HFFc6 (cell line): Measurements from ENCODE around the gene POLR1G. TPM values are rescaled to one million over a fixed set of nuclear protein-coding genes. Genes with fewer than 3 reads are reported as not detected.
A peak's percentile ranks its signal among the peaks of the same experiment; 100 is the strongest.

Experiments used
- DNase-seq: peaks from one replicate; pipeline ENCODE4 v3.0.0-alpha.2; 2018
- H3K27ac Mint-ChIP-seq: 2 replicates; pipeline ENCODE4 v1.8.0; 2020; ENCODE audit warnings: mild to moderate bottlenecking, mixed read lengths
- H3K27me3 Mint-ChIP-seq: 2 replicates; pipeline ENCODE4 v1.8.0; 2021; ENCODE audit warnings: mild to moderate bottlenecking, moderate library complexity, mixed read lengths; ENCODE audit not compliant: insufficient read depth
- H3K36me3 Mint-ChIP-seq: 2 replicates; pipeline ENCODE4 v1.8.0; 2021; ENCODE audit warnings: low read depth, mixed read lengths
- H3K4me1 Mint-ChIP-seq: 2 replicates; pipeline ENCODE4 v1.8.0; 2020; ENCODE audit warnings: low read depth, mixed read lengths
- H3K4me3 Mint-ChIP-seq: 2 replicates; pipeline ENCODE4 v1.8.0; 2020; ENCODE audit warnings: mild to moderate bottlenecking, moderate library complexity, mixed read lengths
- H3K9me3 Mint-ChIP-seq: 2 replicates; pipeline ENCODE4 v1.8.0; 2020; ENCODE audit warnings: mild to moderate bottlenecking, mixed read lengths
- total RNA-seq, 6 experiments: library from RNA; stranded (reverse); fragmentation: NEBNext Ultra II Directional; extraction: Animal tissue kit (Norgen Biotek cat#: 25700); gene quantifications; 2 replicates in 1 of 6; 3 replicates in 5 of 6; pipeline ENCODE4 v1.2.3, GENCODE V29; 2021
- TF ChIP-seq, protein P1 (sequence below): fragments of 200-600 bp; sonication (generic); IDR thresholded peaks from 2 replicates; pipeline ENCODE4 v1.5.0; 2021; ENCODE audit warnings: antibody characterized with exemption, mild to moderate bottlenecking

POLR1G gene
- total RNA-seq, 6 experiments from 2014 or later: 13.7 to 25.8 (median 15.1) TPM

DNA sequence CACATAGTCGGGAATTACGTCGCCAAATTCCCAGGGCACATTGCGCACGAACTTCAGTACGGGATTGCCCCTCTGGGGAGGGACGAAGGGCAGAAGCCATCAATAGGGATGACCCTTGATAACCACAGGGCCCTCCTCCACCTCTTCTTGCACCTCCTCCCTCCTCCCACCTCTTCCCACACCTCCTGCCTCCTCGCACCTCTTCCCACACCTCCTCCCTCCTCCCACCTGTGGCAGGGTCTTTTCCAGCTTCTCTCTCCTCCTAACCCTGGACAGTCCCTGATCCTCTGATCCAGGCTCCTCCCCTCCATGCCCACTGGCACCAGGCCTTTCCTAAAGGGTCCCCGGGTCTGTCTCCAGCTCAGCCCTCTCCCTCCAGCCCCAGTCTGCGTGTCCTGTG lies 13.9 kb downstream of the POLR1G start:
- H3K36me3 Mint-ChIP-seq: peaks cover 39% of the 10 kb centered on the region
- DNase-seq: no peak
- peaks cover 47% of the 10 kb centered on the region for H3K4me1 Mint-ChIP-seq
- H3K4me3 Mint-ChIP-seq: no peak overlapping the region
- peaks cover 6% of the 10 kb centered on the region for H3K27me3 Mint-ChIP-seq
- no peaks in the 10 kb centered on the region for H3K9me3 Mint-ChIP-seq
- TF ChIP-seq, protein P1, sequence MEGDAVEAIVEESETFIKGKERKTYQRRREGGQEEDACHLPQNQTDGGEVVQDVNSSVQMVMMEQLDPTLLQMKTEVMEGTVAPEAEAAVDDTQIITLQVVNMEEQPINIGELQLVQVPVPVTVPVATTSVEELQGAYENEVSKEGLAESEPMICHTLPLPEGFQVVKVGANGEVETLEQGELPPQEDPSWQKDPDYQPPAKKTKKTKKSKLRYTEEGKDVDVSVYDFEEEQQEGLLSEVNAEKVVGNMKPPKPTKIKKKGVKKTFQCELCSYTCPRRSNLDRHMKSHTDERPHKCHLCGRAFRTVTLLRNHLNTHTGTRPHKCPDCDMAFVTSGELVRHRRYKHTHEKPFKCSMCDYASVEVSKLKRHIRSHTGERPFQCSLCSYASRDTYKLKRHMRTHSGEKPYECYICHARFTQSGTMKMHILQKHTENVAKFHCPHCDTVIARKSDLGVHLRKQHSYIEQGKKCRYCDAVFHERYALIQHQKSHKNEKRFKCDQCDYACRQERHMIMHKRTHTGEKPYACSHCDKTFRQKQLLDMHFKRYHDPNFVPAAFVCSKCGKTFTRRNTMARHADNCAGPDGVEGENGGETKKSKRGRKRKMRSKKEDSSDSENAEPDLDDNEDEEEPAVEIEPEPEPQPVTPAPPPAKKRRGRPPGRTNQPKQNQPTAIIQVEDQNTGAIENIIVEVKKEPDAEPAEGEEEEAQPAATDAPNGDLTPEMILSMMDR: no peak
- H3K27ac Mint-ChIP-seq: no peak overlapping the region

DNA sequence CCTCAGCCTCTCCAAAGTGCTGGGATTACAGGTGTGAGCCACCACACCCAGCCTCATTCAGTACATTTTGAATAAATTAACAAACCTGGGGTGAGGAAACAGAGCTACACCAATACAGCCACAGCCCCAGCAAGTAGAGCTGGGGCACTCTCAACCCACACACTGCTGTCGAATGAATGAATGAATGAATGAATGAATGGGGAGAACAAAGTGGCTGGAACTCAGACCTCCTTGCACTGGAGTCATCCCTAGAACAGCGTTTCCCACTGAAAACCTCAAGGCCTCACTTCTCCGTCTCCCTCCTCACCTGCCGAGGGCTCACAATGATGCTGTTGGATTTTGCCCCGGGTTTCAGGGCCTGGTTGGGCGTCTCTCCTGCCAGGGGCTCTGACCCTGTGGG lies 14.4 kb downstream of the POLR1G start:
- Mint-ChIP-seq H3K36me3 (peaks cover 34% of the 10 kb centered on the region), H3K4me1 (peaks cover 48% of the 10 kb centered on the region), H3K4me3 (no peak overlapping the region), H3K9me3 (no peaks in the 10 kb centered on the region), H3K27me3 (peaks cover 6% of the 10 kb centered on the region), H3K27ac (peak overlapping the region; percentile 53; the same call in 1 of the 2 replicates)
- DNase-seq: no peak
- TF ChIP-seq, protein P1: no peak

DNA sequence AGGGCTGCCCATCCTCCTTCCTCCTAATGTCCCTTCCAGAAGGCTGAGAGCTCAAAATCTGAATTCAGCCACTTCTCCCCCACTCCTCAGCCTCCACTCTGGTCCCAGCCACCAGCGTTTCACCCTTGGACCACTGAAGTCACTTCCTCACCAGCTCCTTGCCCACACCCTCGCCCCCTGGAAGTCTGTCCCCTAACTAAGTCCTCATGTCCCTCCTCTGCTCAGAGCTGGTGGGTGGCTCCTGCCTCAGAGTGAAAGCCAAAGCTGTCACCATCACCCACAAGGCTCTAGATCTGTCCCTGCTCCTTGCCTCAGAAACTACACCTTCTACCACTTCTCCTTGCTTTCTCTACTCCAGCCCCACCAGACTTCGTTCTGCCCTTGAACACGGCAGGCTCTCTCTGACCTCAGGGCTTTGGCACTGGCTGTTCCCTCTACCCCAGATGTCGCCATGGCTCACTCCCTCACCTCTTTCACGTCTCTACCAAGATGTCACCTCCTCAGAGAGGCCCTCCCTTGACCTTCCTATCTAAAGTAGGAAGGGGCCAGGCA lies 15.6 kb downstream of the POLR1G start:
- H3K4me1 Mint-ChIP-seq: peaks cover 48% of the 10 kb centered on the region
- no peak for DNase-seq
- H3K9me3 Mint-ChIP-seq: no peaks in the 10 kb centered on the region
- TF ChIP-seq, protein P1: no peak
- peaks cover 6% of the 10 kb centered on the region for H3K27me3 Mint-ChIP-seq
- peaks cover 25% of the 10 kb centered on the region for H3K36me3 Mint-ChIP-seq
- peak overlapping the region; percentile 97 for H3K4me3 Mint-ChIP-seq
- peak overlapping the region; percentile 60 for H3K27ac Mint-ChIP-seq

DNA sequence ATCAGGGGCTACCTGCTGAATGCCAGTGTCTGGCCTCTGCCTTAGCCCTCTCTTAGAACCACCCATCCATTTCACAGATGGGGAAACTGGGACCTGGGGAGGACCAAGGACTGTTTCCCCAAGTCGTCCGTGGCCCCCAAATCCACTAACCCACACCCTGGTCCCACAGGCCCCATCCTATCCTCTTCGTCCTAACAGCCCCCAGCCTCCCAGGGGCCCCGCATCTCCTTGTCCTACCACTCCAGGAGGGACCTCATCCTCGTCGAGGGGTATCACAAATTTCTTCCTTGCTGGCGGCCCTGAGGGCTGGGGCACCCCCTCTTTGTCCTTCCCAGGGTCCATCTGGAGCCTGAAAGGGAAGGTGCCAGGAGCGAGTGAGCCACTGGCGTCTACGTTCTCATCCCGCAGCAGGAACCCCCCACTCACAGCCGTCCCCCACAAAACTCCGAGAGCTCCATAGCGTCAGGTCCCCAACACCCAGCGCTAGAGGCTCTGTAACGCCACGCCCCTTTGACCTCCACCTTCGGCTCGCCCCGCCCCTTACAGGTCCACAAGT lies 16.7 kb downstream of the POLR1G start:
- H3K4me3 Mint-ChIP-seq: peak overlapping the region; percentile 97
- peaks cover 20% of the 10 kb centered on the region for H3K36me3 Mint-ChIP-seq
- H3K27me3 Mint-ChIP-seq: peaks cover 6% of the 10 kb centered on the region
- TF ChIP-seq, protein P1: no peak
- peaks cover 59% of the 10 kb centered on the region for H3K4me1 Mint-ChIP-seq
- DNase-seq: no peak
- H3K27ac Mint-ChIP-seq: peak overlapping the region; percentile 99
- H3K9me3 Mint-ChIP-seq: no peaks in the 10 kb centered on the region

DNA sequence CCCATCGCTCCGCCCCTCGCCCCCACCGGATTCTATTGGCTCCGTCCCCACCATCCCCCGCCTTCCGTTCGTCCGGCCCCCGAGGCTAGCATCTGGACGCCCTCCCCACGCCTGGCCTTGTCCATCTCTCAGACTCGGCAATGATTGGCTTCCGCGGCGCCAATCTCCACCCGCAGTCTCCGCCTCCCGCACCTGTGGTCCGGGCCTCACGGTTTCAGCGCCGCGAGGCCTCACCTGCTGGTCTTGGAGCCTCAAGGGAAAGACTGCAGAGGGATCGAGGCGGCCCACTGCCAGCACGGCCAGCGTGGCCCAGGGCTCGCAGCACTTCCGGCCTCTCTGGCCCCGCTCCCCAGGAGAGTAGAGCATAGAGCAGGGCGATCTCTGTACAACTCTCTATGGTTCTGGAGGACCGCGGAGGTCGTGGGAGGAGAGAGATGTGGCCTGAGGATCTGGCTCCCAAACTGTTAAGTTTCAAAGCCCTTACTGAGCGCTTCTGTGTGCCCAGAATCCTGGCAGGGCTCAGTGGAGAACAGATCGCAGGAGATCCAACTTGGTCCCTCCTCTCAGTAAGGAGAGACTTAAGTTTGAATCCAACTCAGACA lies 17.2 kb downstream of the POLR1G start, which contains the start of gene ERCC1:
Gene ERCC1 (minus strand): TSS at position 329 of the 602 bp plus-strand sequence. CDS start 543 bp downstream, outside the sequence.
- H3K4me3 Mint-ChIP-seq: peak within 1 kb of the TSS; percentile 97
- H3K27ac Mint-ChIP-seq: peak within 1 kb of the TSS; percentile 99
- H3K9me3 Mint-ChIP-seq: no peaks in the 10 kb centered on the region
- peaks cover 65% of the 10 kb centered on the region for H3K4me1 Mint-ChIP-seq
- TF ChIP-seq, protein P1: no peak
- H3K36me3 Mint-ChIP-seq: peaks cover 16% of the 10 kb centered on the region
- peaks cover 9% of the 10 kb centered on the region for H3K27me3 Mint-ChIP-seq
- peak; percentile 92 for DNase-seq
